HG03520 (cell line): ENCODE data around the gene SOX5.

Source experiments
- ATAC-seq: cut with Tn5 transposase; IDR thresholded peaks from one replicate; pipeline ENCODE4 v1.9.1; 2021; ENCODE audit warnings: mild to moderate bottlenecking, moderate library complexity; ENCODE audit not compliant: unreplicated experiment

The SOX5 gene

GRCh38 chr12:23699031-23699430 lies 250.4 kb downstream of the SOX5 start:
- ATAC-seq = no peak

- ATAC-seq = no peak
Measured at GRCh38 chr12:23694920-23695319, 254.6 kb downstream of the SOX5 start.

DNA sequence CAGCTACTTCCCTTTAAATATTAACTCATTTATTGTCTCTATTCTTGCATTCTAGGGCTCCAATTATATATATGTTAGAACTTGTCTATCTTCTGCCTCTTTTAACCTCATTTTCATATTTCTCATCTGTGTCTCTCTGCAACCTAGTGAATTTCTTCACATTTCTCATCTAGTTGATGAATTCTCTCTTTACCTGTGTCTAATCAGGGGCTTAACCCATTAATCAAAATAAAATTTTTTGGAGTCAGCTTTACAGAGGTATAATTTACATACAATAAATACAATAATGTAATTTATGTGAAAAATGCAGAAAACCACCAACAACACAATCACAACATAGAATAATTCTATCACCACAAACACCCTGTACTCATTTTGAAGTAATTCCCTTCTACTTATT lies 255.2 kb downstream of the SOX5 start:
- no peak for ATAC-seq

DNA sequence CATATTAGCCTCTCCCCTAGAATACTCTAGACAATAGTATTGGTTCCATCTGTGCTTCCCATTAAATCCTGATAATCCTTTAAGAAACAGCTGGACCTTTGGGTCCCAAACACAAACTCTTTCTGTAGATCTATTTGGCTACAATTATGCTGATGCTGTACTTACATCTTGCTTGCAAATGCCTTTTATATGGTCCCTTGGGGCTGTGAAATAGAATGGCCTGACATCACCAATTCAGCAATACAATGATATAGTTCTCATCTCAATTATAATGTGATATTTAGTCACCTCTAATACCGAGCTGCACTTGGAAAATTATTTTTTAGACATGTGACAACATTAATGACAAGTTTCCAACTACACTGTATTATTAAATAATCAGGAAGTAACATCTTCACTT lies 261.5 kb downstream of the SOX5 start:
- ATAC-seq = no peak

DNA sequence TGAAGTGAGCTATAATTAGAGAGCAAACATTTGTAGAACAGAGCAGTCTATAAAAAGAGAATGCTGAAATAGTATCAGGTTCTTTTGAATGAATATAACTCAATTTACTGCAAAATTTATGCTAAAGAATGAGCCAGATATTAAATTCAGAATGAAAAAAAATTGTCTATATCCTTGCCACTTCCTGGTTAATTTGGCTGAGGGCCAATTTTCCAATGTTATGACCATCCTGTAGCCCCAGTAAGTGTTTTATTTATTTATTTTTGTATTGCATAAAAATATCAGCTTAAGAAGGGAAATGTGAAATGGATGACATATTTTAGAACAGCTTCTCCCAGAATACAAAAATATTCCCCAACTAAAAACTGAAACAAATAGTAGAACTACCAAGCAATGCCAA lies 263.4 kb downstream of the SOX5 start:
- ATAC-seq = no peak

GRCh38 chr12:23684121-23684520 lies 265.3 kb downstream of the SOX5 start:
- no peak for ATAC-seq

DNA sequence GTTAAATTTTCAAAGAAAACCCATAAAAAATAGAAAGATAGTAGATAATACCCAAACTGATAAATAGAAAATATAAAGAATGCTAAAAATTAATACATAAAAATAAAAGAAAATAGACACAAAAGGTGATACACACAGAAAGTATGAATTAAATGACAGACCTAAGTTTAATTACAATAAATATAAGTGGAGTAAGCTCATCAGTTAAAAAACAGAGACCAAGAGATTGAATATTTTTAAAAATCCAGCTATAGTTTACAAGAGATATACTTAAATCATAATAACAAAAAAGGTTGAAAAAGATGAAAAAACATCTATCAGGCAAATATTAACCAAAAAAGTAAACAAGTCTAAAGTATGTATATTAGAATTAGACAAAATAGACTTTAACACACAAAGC lies 268.2 kb downstream of the SOX5 start:
- ATAC-seq = no peak

GRCh38 chr12:23674064-23674463 lies 275.4 kb downstream of the SOX5 start:
- ATAC-seq = no peak

GRCh38 chr12:23671881-23672280 lies 277.6 kb downstream of the SOX5 start:
- ATAC-seq = no peak

GRCh38 chr12:23670684-23671083 lies 278.8 kb downstream of the SOX5 start:
- ATAC-seq = no peak

- ATAC-seq = no peak
Measured at GRCh38 chr12:23669691-23670090, 279.8 kb downstream of the SOX5 start.

DNA sequence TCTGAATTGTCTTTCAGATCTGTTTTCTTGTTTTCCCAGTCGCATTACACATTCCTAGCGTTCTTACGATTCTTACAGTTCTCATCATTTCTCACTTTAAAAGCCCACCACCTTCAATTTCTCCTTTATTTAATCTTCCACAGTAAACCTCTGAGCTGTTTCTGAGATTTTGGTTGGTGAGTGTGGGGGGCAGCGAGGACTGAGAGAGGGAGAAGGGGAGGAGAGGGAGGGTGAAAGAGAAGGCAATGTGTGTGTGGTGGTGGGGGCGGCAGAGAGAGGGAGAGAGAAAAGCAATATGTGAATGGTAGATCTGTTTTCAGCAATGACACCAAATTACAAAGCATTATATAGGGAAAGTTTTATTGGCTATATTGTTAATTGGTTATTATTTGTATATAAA lies 282.6 kb downstream of the SOX5 start:
- no peak for ATAC-seq

DNA sequence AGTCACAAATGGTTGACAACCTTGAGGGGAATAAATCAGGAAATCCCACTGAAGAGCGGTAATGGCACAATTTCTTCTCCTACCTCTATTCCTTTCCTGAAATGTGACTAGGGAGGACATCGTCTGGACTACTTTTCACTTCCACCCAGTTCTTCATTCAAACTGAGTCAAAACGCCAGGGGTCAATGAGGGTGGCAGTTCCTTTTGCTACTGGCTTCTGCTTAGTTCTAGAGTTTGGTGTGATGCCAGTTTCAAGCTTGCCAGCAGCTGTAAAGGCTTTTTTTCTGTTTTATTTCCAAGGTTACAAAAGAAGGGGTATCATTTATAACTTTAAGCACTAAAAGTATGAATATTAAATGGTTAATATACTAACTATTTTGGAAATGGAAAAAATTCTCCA lies 286.5 kb downstream of the SOX5 start:
- no peak for ATAC-seq

DNA sequence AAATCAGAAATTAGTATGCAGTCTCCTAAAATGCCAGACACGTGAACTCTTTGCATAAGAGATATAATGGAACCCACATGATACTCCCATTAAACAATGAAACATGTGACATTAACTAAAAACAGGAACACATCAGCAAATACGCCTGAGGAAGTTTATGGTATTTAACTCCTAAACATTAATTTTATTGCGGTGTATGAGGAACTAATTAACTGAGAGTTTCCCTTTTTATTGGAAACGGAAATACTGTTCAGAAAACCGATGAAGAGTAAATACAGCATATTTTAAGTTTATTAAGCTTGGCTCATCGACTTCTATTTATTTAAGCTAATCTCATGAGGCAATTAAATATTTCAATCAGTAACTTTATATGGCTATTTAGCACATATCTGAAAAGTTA lies 290.3 kb downstream of the SOX5 start:
- ATAC-seq = no peak

DNA sequence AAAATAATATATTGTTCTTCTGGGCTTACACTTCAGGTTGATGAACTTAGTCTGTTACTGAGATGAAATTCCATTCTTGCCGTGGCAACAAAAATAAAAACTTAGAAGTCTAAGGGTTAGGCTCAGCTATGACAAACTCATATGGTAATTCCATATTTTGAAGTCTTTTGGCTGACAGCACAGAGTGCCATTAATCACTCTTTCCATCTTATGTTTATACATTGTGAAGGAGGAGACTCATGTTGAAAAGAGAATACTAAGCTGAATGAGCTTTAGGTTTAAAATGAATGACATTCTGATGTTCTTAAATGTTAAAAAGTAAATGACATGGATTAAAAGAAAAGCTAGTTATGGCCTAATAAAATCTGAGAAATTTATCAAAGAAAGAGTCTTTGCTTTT lies 291.9 kb downstream of the SOX5 start:
- ATAC-seq = no peak

DNA sequence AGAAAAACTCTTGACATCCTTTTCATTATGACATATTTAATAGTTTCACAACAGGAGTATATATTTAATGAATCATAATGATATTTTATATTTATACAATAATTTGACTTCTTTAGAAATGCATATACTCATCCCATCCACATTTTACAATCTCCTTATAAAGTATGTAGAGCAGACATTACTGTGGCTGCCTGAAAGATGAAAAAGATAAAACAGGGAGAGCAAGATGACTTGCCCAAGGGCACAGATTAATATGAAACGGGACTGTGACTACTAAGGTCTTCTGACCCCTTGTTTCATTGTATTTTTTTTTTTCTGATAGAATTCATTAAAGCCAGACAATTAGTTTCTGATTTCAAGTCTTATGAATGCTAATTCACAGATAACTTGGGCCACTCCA lies 293.6 kb downstream of the SOX5 start:
- no peak for ATAC-seq

DNA sequence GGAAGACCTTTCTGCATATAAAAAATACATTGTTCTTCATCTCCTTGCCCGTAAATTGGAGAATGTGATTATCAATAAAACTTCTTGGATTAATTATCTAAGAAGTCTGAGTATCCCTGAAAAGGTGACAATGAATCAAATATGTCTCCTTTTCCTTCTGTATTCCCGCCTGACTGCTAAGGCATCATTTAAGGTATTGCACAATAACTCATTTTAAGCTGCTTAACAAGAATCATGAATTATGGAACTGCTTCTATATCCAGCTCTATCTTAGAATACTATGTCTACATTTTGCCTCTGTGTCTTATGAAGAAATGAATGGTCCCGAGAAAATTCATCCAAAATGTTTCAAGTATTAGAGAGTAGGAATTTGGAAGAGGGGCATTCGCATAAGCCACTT lies 294.4 kb downstream of the SOX5 start:
- ATAC-seq = no peak

DNA sequence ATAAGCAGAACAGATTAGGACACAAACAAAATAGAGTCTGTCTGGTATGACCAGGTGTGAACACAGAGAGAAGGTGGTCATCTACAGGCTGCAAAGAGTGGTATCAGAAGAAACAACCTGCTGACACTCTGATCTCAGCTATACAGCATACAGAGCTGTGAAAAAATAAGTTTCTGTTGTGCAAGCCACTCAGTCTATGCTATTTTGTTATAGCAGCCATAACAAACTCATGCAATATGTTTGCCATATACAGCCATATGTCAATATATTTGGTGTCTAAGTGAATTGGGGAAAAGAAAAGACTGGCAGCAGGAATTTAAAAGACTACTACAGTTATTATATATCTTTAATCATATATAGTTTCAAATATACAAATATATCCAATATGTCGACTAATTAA lies 300.9 kb downstream of the SOX5 start:
- no peak for ATAC-seq

DNA sequence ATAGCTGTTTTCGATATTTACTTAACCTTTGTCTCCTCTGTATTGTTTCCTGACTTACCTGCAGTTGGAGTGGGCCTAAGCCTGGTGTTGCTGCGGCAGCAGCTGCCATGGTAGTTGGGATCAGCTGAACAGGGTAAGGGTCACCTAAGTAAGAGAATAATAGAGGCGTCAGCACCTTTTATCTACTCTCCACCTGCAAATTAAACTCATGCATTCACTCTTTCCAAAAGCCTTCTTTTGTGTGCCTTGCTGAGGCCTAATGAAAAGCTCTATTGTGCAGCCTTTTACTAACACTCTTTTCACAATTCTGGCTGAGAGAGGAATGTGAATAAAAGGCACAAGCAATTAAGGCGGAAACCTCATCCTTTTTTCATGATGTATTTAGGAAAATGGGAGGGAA lies 308.7 kb downstream of the SOX5 start:
- ATAC-seq = no peak

DNA sequence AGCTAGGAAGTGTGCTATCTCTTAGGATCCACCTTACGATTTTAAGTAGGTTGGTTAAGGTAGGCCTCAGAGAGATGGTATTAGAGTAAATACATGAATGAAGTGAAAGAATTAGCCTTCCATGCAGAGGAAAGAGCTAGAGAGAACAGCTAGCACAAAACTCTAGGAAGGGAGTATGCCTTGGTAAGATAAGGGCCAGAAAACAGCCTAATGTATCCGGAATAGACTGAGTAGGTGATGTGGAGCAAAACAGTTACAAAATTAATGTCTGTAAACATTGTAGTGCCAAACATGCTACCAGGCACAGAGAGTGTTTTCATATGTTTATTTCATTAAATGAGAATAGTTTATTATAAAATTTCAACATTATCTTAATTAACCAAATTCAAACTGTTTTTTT lies 315.1 kb downstream of the SOX5 start:
- ATAC-seq = no peak

DNA sequence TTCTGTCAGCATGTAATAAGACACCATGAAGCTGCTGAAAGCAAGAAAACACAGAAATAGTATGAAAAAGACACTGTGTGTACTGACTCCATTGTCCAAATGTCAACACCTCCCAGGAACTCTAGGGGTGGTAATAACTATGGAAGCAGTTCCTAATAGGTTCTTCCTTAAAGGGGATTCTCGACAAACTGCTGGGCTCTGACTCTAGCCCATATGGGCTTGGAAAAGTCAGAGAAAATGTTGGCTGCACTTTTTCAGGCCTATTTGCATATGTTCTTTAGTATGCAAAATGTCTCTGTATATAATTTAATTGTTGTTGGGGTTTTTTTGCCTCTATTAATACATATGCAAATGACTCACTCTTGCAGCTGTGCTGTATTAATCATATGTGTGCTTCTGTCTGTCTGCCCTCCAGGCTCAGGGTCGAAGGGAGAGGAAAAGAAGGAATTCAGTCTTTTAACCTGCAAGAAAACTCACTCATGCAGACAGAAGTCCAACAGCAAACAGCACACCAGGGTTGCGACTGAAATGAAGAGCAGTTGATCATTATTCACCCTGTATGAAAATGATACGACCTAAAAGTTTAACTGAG lies 317.6 kb downstream of the SOX5 start:
- ATAC-seq = no peak

GRCh38 chr12:23630524-23630923 lies 318.9 kb downstream of the SOX5 start:
- ATAC-seq = no peak

DNA sequence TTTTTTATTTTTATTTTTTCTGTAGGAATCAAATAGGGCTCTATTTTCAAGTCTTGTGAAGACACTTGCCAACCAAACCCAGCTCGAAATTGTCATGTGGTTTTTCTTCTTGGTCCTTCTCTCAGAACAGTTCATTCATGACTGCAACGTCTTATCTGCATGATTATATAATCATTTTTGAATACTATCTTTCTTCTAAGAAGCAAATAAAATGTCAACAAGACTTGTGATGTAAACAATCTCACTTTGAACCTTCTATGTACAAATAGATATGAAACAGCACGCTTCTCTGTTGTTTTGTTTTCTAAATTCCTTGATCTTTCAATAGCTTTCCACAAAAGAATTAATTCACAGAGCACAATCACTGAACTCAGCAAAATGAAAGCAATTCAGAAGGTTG lies 320.7 kb downstream of the SOX5 start:
- no peak for ATAC-seq

- no peak for ATAC-seq
Measured at GRCh38 chr12:23626791-23627190, 322.7 kb downstream of the SOX5 start.
